UCSD-AML1 (cell line): Measurements from ENCODE around the gene HDAC5.
"Not testable (repeated sequence)": the region's sequence is repeated elsewhere in the genome, so short reads cannot be mapped to it uniquely, and the experiment has no call there.

ENCODE experiments used
- DNase-seq: peaks from one replicate; lab custom pipeline; 2025; ENCODE audit not compliant: unreplicated experiment; lab: John Stamatoyannopoulos, UW

Gene HDAC5

GRCh38 chr17:44037471-44037870, 86.0 kb downstream of the HDAC5 start:
- DNase-seq = no peak

- DNase-seq = not testable (repeated sequence)
These were observed 88.8 kb downstream of the HDAC5 start for GRCh38 chr17:44034688-44035087.

GRCh38 chr17:44033861-44034408, 89.5 kb downstream of the HDAC5 start:
- DNase-seq = no peak

GRCh38 chr17:44030482-44030881, 93.0 kb downstream of the HDAC5 start:
- no peak for DNase-seq

GRCh38 chr17:44029736-44030135, 93.7 kb downstream of the HDAC5 start:
- no peak for DNase-seq
